Erythroblast (primary cell): Measurements from ENCODE around the gene MBOAT1.

ENCODE experiments used
- GATA1 ChIP-seq: IDR thresholded peaks from 2 replicates; pipeline ENCODE4 v1.6.1; 2011; ENCODE audit warnings: low read depth, mild to moderate bottlenecking, control low read depth, low read length, moderate library complexity
- POLR2A ChIP-seq: IDR thresholded peaks from 2 replicates; pipeline ENCODE4 v1.6.1; 2011; ENCODE audit warnings: mild to moderate bottlenecking, low read length

- TF ChIP-seq POLR2A (no peak), GATA1 (no peak)
These were observed 63.8 kb downstream of the MBOAT1 start for GRCh38 chr6:20148433-20148832.
